Fibroblast of lung (primary cell): ENCODE data around the gene GDPD3. TPM values are rescaled to one million over a fixed set of nuclear protein-coding genes. Genes with fewer than 3 reads are reported as not detected.

Experiments used
- DNase-seq, 2 donors: peaks; one replicate each; pipeline versions ENCODE4 v3.0.0 to v3.0.0-alpha.2; 2010; ENCODE audit warnings: low read depth in 2 of 2
- H2AFZ ChIP-seq: 2 replicates; pipeline ENCODE4 v1.5.1; 2012; ENCODE audit warnings: low read length, control low read depth, inconsistent platforms
- H3K27ac ChIP-seq: 2 replicates; pipeline ENCODE4 v1.5.1; 2011; ENCODE audit warnings: low read length, control low read depth; ENCODE audit not compliant: insufficient read depth
- H3K27me3 ChIP-seq: 2 replicates; pipeline ENCODE4 v1.5.1; 2011; ENCODE audit warnings: mild to moderate bottlenecking, low read length; ENCODE audit not compliant: control insufficient read depth, insufficient read depth
- H3K36me3 ChIP-seq: 2 replicates; pipeline ENCODE4 v1.5.1; 2011; ENCODE audit warnings: low read length; ENCODE audit not compliant: control insufficient read depth, insufficient read depth
- H3K4me1 ChIP-seq: 2 replicates; pipeline ENCODE4 v1.5.1; 2011; ENCODE audit warnings: low read length; ENCODE audit not compliant: control insufficient read depth, insufficient read depth; ENCODE audit errors: extremely low read depth
- H3K4me2 ChIP-seq: 2 replicates; pipeline ENCODE4 v1.5.1; 2011; ENCODE audit warnings: low read length, control low read depth; ENCODE audit not compliant: insufficient read depth; ENCODE audit errors: extremely low read depth
- H3K4me3 ChIP-seq, 4 experiments: fragments of 200-600 bp in 1 of 4; sonication (generic) in 1 of 4; replicated peaks in 1 of 4; 2 replicates each; pipeline ENCODE4 v1.5.1; 2011 to 2016; ENCODE audit warnings: low read length in 4 of 4, low read depth in 3 of 4, mild to moderate bottlenecking in 3 of 4, control low read depth in 2 of 4, inconsistent platforms in 1 of 4, mixed read lengths in 1 of 4; ENCODE audit not compliant: insufficient read depth in 1 of 4; ENCODE audit errors: control extremely low read depth in 1 of 4
- H3K79me2 ChIP-seq: 2 replicates; pipeline ENCODE4 v1.5.1; 2012; ENCODE audit warnings: mild to moderate bottlenecking, low read length, inconsistent platforms; ENCODE audit not compliant: control insufficient read depth, insufficient read depth
- H3K9ac ChIP-seq: 2 replicates; pipeline ENCODE4 v1.5.1; 2011; ENCODE audit warnings: mild to moderate bottlenecking, low read length, control low read depth; ENCODE audit not compliant: insufficient read depth
- H3K9me3 ChIP-seq: 2 replicates; pipeline ENCODE4 v1.5.1; 2012; ENCODE audit warnings: low read depth, low read length; ENCODE audit not compliant: control insufficient read depth, insufficient read depth
- H4K20me1 ChIP-seq: 2 replicates; pipeline ENCODE4 v1.5.1; 2011; ENCODE audit warnings: low read length; ENCODE audit not compliant: control insufficient read depth, insufficient read depth; ENCODE audit errors: extremely low read depth
- CTCF ChIP-seq, 2 donors: IDR thresholded peaks in 1 of 2; conservative IDR thresholded peaks in 1 of 2; 1 replicate in 1 of 2; 2 replicates in 1 of 2; pipeline ENCODE4 v1.5.1; 2011 to 2012; ENCODE audit warnings: low read length in 2 of 2, control low read depth in 1 of 2, inconsistent platforms in 1 of 2, low read depth in 1 of 2, mild to moderate bottlenecking in 1 of 2
- EZH2 ChIP-seq: IDR thresholded peaks from 2 replicates; pipeline ENCODE4 v1.5.1; 2012; ENCODE audit warnings: low read length, control low read depth, mild to moderate bottlenecking; ENCODE audit errors: missing control alignments
- polyA plus RNA-seq, 2 donors: library from polyadenylated mRNA; depleted of rRNA in 1 of 2; stranded (reverse) in 1 of 2; unstranded in 1 of 2; fragments of >200 nt; gene quantifications; 2 replicates each; pipeline ENCODE4 v1.2.1, GENCODE V29; 2011 to 2012; ENCODE audit warnings: missing spikeins in 1 of 2
- total RNA-seq: library from RNA; depleted of rRNA; stranded (reverse); fragments of >200 nt; gene quantifications from 2 replicates; pipeline ENCODE4 v1.2.1, GENCODE V29; 2014

Gene GDPD3
- total and polyA plus RNA-seq, 2 donors (not counting 1 experiment from before 2014, with no cell fraction given) = 1.2 TPM

GRCh38 chr16:30084816-30085159 is 28.5 kb downstream of the GDPD3 start:
- Histone ChIP-seq H4K20me1 (no peaks in the 10 kb centered on the region), H3K9ac (no peak overlapping the region), H3K4me2 (no peak overlapping the region), H2AFZ (no peak overlapping the region), H3K27ac (no peak overlapping the region), H3K9me3 (no peaks in the 10 kb centered on the region), H3K79me2 (peaks cover 10% of the 10 kb centered on the region), H3K4me3 (no peak overlapping the region), H3K27me3 (no peaks in the 10 kb centered on the region), H3K4me1 (peaks cover 2% of the 10 kb centered on the region), H3K36me3 (peaks cover 41% of the 10 kb centered on the region)
- TF ChIP-seq EZH2 (no peak), CTCF (conservative IDR thresholded peaks at IDR 0.05 in 1 of 2, IDR thresholded peaks at IDR 0.05 in 1 of 2; ENCODE audit: low read depth in 1 of 2, low read length in 2 of 2) (no peak)
- peak in 1 of 2 donors; percentile 30 for DNase-seq

- TF ChIP-seq CTCF (conservative IDR thresholded peaks at IDR 0.05 in 1 of 2, IDR thresholded peaks at IDR 0.05 in 1 of 2; ENCODE audit: low read depth in 1 of 2, low read length in 2 of 2) = no peak
- no peak for TF ChIP-seq EZH2
- Histone ChIP-seq H3K36me3 (peaks cover 47% of the 10 kb centered on the region), H3K27ac (no peak overlapping the region), H3K27me3 (no peaks in the 10 kb centered on the region), H3K79me2 (peaks cover 16% of the 10 kb centered on the region), H3K4me3 (no peak overlapping the region), H4K20me1 (no peaks in the 10 kb centered on the region), H3K4me1 (peaks cover 2% of the 10 kb centered on the region), H2AFZ (no peak overlapping the region), H3K4me2 (no peak overlapping the region), H3K9me3 (no peaks in the 10 kb centered on the region), H3K9ac (no peak overlapping the region)
- no peak for DNase-seq
Observed at GRCh38 chr16:30084096-30084815, 29.1 kb downstream of the GDPD3 start.

- no peak for DNase-seq
- Histone ChIP-seq H3K4me3 (no peak overlapping the region), H3K79me2 (peaks cover 23% of the 10 kb centered on the region), H3K4me1 (peaks cover 2% of the 10 kb centered on the region), H3K27ac (no peak overlapping the region), H2AFZ (no peak overlapping the region), H3K27me3 (no peaks in the 10 kb centered on the region), H3K36me3 (peaks cover 54% of the 10 kb centered on the region), H3K9me3 (no peaks in the 10 kb centered on the region), H3K4me2 (no peak overlapping the region), H3K9ac (no peak overlapping the region), H4K20me1 (no peaks in the 10 kb centered on the region)
- no peak for TF ChIP-seq EZH2
- TF ChIP-seq CTCF (conservative IDR thresholded peaks at IDR 0.05 in 1 of 2, IDR thresholded peaks at IDR 0.05 in 1 of 2; ENCODE audit: low read depth in 1 of 2, low read length in 2 of 2) = no peak
Observed at GRCh38 chr16:30083216-30084055, 29.9 kb downstream of the GDPD3 start.
